ENCODE results near the gene LSAMP.
"Not testable (repeated sequence)": the region's sequence is repeated elsewhere in the genome, so short reads cannot be mapped to it uniquely, and the experiment has no call there.

LSAMP gene

GRCh38 chr3:115819785-115820384 is 625.4 kb downstream of the LSAMP start:
- Histone ChIP-seq H3K4me1 (ENCODE audit: insufficient read depth, low read length) (no peaks in the 10 kb centered on the region), H3K27ac (ENCODE audit: low read length) (no peak overlapping the region)

GRCh38 chr3:115814778-115815380 is 630.4 kb downstream of the LSAMP start:
- no peak overlapping the region for H3K9ac ChIP-seq (ENCODE audit: low read depth, low read length)

More at GRCh38 chr3:115819785-115820384, 625.4 kb downstream of the LSAMP start:
- H3K27me3 ChIP-seq (ENCODE audit: insufficient read depth, low read length) = no peaks in the 10 kb centered on the region
- H3K36me3 ChIP-seq (ENCODE audit: insufficient read depth, low read depth, low read length) = no peaks in the 10 kb centered on the region
- H3K9ac ChIP-seq (ENCODE audit: low read depth, low read length) = no peak overlapping the region
- H3K4me3 ChIP-seq (ENCODE audit: low read length) = no peak overlapping the region
- H3K9me3 ChIP-seq (ENCODE audit: insufficient read depth, low read depth, low read length) = no peaks in the 10 kb centered on the region

GRCh38 chr3:115814006-115814405 is 631.3 kb downstream of the LSAMP start:
- H3K9me3 ChIP-seq (ENCODE audit: insufficient read depth, low read depth, low read length) = no peaks in the 10 kb centered on the region
- H3K27ac ChIP-seq (ENCODE audit: low read length) = no peak overlapping the region
- peaks cover 6% of the 10 kb centered on the region; the same call in 1 of the 2 replicates for H3K4me1 ChIP-seq (ENCODE audit: insufficient read depth, low read length)
- H3K27me3 ChIP-seq (ENCODE audit: insufficient read depth, low read length) = no peaks in the 10 kb centered on the region
- H3K4me3 ChIP-seq (ENCODE audit: low read length) = no peak overlapping the region
- no peak overlapping the region for H3K9ac ChIP-seq (ENCODE audit: low read depth, low read length)
- H3K36me3 ChIP-seq (ENCODE audit: insufficient read depth, low read depth, low read length) = no peaks in the 10 kb centered on the region; the same call in 1 of the 2 replicates

More at GRCh38 chr3:115814778-115815380, 630.4 kb downstream of the LSAMP start:
- Histone ChIP-seq H3K27me3 (ENCODE audit: insufficient read depth, low read length) (no peaks in the 10 kb centered on the region), H3K9me3 (ENCODE audit: insufficient read depth, low read depth, low read length) (no peaks in the 10 kb centered on the region), H3K36me3 (ENCODE audit: insufficient read depth, low read depth, low read length) (no peaks in the 10 kb centered on the region; the same call in 1 of the 2 replicates), H3K4me1 (ENCODE audit: insufficient read depth, low read length) (peaks cover 6% of the 10 kb centered on the region; the same call in 1 of the 2 replicates), H3K27ac (ENCODE audit: low read length) (no peak overlapping the region), H3K4me3 (ENCODE audit: low read length) (no peak overlapping the region)

- Histone ChIP-seq H3K4me1 (ENCODE audit: insufficient read depth, low read length) (peaks cover 27% of the 10 kb centered on the region), H3K27ac (ENCODE audit: low read length) (no peak overlapping the region), H3K36me3 (ENCODE audit: insufficient read depth, low read depth, low read length) (no peaks in the 10 kb centered on the region; the same call in 1 of the 2 replicates), H3K4me3 (ENCODE audit: low read length) (no peak overlapping the region), H3K9ac (ENCODE audit: low read depth, low read length) (no peak overlapping the region), H3K27me3 (ENCODE audit: insufficient read depth, low read length) (no peaks in the 10 kb centered on the region), H3K9me3 (ENCODE audit: insufficient read depth, low read depth, low read length) (no peaks in the 10 kb centered on the region)
These were observed 636.5 kb downstream of the LSAMP start for GRCh38 chr3:115808816-115809215.

GRCh38 chr3:115808244-115808643 is 637.0 kb downstream of the LSAMP start:
- Histone ChIP-seq H3K27ac (ENCODE audit: low read length) (no peak overlapping the region), H3K9ac (ENCODE audit: low read depth, low read length) (no peak overlapping the region), H3K27me3 (ENCODE audit: insufficient read depth, low read length) (no peaks in the 10 kb centered on the region), H3K4me1 (ENCODE audit: insufficient read depth, low read length) (peaks cover 32% of the 10 kb centered on the region), H3K4me3 (ENCODE audit: low read length) (no peak overlapping the region), H3K36me3 (ENCODE audit: insufficient read depth, low read depth, low read length) (no peaks in the 10 kb centered on the region; the same call in 1 of the 2 replicates), H3K9me3 (ENCODE audit: insufficient read depth, low read depth, low read length) (no peaks in the 10 kb centered on the region)

GRCh38 chr3:115806501-115806900 is 638.8 kb downstream of the LSAMP start:
- Histone ChIP-seq H3K4me1 (ENCODE audit: insufficient read depth, low read length) (peaks cover 36% of the 10 kb centered on the region), H3K9me3 (ENCODE audit: insufficient read depth, low read depth, low read length) (no peaks in the 10 kb centered on the region), H3K9ac (ENCODE audit: low read depth, low read length) (no peak overlapping the region), H3K36me3 (ENCODE audit: insufficient read depth, low read depth, low read length) (no peaks in the 10 kb centered on the region; the same call in 1 of the 2 replicates), H3K4me3 (ENCODE audit: low read length) (no peak overlapping the region), H3K27ac (ENCODE audit: low read length) (peak overlapping the region; percentile 30), H3K27me3 (ENCODE audit: insufficient read depth, low read length) (no peaks in the 10 kb centered on the region)

- Histone ChIP-seq H3K4me3 (ENCODE audit: low read length) (no peak overlapping the region), H3K4me1 (ENCODE audit: insufficient read depth, low read length) (peaks cover 36% of the 10 kb centered on the region), H3K27me3 (ENCODE audit: insufficient read depth, low read length) (no peaks in the 10 kb centered on the region), H3K9ac (ENCODE audit: low read depth, low read length) (no peak overlapping the region), H3K27ac (ENCODE audit: low read length) (peak overlapping the region; percentile 16), H3K36me3 (ENCODE audit: insufficient read depth, low read depth, low read length) (no peaks in the 10 kb centered on the region), H3K9me3 (ENCODE audit: insufficient read depth, low read depth, low read length) (no peaks in the 10 kb centered on the region)
These were observed 639.8 kb downstream of the LSAMP start for GRCh38 chr3:115805520-115805919.

- H3K27me3 ChIP-seq (ENCODE audit: insufficient read depth, low read length) = no peaks in the 10 kb centered on the region
- no peak overlapping the region for H3K4me3 ChIP-seq (ENCODE audit: low read length)
- H3K27ac ChIP-seq (ENCODE audit: low read length) = no peak overlapping the region
- peaks cover 36% of the 10 kb centered on the region for H3K4me1 ChIP-seq (ENCODE audit: insufficient read depth, low read length)
- H3K9ac ChIP-seq (ENCODE audit: low read depth, low read length) = no peak overlapping the region
- no peaks in the 10 kb centered on the region for H3K9me3 ChIP-seq (ENCODE audit: insufficient read depth, low read depth, low read length)
- no peaks in the 10 kb centered on the region for H3K36me3 ChIP-seq (ENCODE audit: insufficient read depth, low read depth, low read length)
These were observed 640.6 kb downstream of the LSAMP start for GRCh38 chr3:115804713-115805119.

- H3K36me3 ChIP-seq (ENCODE audit: insufficient read depth, low read depth, low read length) = no peaks in the 10 kb centered on the region
- no peak overlapping the region for H3K27ac ChIP-seq (ENCODE audit: low read length)
- peaks cover 36% of the 10 kb centered on the region for H3K4me1 ChIP-seq (ENCODE audit: insufficient read depth, low read length)
- no peak overlapping the region for H3K4me3 ChIP-seq (ENCODE audit: low read length)
- no peaks in the 10 kb centered on the region for H3K9me3 ChIP-seq (ENCODE audit: insufficient read depth, low read depth, low read length)
- no peaks in the 10 kb centered on the region for H3K27me3 ChIP-seq (ENCODE audit: insufficient read depth, low read length)
- H3K9ac ChIP-seq (ENCODE audit: low read depth, low read length) = no peak overlapping the region
These were observed 641.1 kb downstream of the LSAMP start for GRCh38 chr3:115804200-115804599.

- Histone ChIP-seq H3K9me3 (ENCODE audit: insufficient read depth, low read depth, low read length) (no peaks in the 10 kb centered on the region), H3K36me3 (ENCODE audit: insufficient read depth, low read depth, low read length) (no peaks in the 10 kb centered on the region), H3K27ac (ENCODE audit: low read length) (no peak overlapping the region), H3K9ac (ENCODE audit: low read depth, low read length) (no peak overlapping the region), H3K4me3 (ENCODE audit: low read length) (no peak overlapping the region), H3K4me1 (ENCODE audit: insufficient read depth, low read length) (peaks cover 36% of the 10 kb centered on the region), H3K27me3 (ENCODE audit: insufficient read depth, low read length) (no peaks in the 10 kb centered on the region)
These were observed 641.6 kb downstream of the LSAMP start for GRCh38 chr3:115803661-115804060.

- no peak overlapping the region for H3K9ac ChIP-seq (ENCODE audit: low read depth, low read length)
- no peaks in the 10 kb centered on the region for H3K36me3 ChIP-seq (ENCODE audit: insufficient read depth, low read depth, low read length)
- no peak overlapping the region for H3K4me3 ChIP-seq (ENCODE audit: low read length)
- H3K27ac ChIP-seq (ENCODE audit: low read length) = no peak overlapping the region
- H3K4me1 ChIP-seq (ENCODE audit: insufficient read depth, low read length) = peaks cover 21% of the 10 kb centered on the region
- H3K9me3 ChIP-seq (ENCODE audit: insufficient read depth, low read depth, low read length) = no peaks in the 10 kb centered on the region
- no peaks in the 10 kb centered on the region for H3K27me3 ChIP-seq (ENCODE audit: insufficient read depth, low read length)
These were observed 644.7 kb downstream of the LSAMP start for GRCh38 chr3:115800489-115801075.

- H3K9me3 ChIP-seq (ENCODE audit: insufficient read depth, low read depth, low read length); H3K4me3 ChIP-seq (ENCODE audit: low read length): not testable (repeated sequence)
These were observed 645.2 kb downstream of the LSAMP start for GRCh38 chr3:115800065-115800464.

More at GRCh38 chr3:115800065-115800464, 645.2 kb downstream of the LSAMP start:
- not testable (repeated sequence) for H3K27me3 ChIP-seq (ENCODE audit: insufficient read depth, low read length); H3K36me3 ChIP-seq (ENCODE audit: insufficient read depth, low read depth, low read length); H3K9ac ChIP-seq (ENCODE audit: low read depth, low read length); H3K27ac ChIP-seq (ENCODE audit: low read length)
- H3K4me1 ChIP-seq (ENCODE audit: insufficient read depth, low read length) = peaks cover 16% of the 10 kb centered on the region

All from iPS-20b (cell line).